NCI-H748 treated with DMSO at 0.1 percent for 48 hours (cell line): ENCODE results near the gene CNOT2.

Experiments
- DNase-seq: peaks from one replicate; lab custom pipeline; 2025; lab: John Stamatoyannopoulos, UW

Gene CNOT2, protein sequence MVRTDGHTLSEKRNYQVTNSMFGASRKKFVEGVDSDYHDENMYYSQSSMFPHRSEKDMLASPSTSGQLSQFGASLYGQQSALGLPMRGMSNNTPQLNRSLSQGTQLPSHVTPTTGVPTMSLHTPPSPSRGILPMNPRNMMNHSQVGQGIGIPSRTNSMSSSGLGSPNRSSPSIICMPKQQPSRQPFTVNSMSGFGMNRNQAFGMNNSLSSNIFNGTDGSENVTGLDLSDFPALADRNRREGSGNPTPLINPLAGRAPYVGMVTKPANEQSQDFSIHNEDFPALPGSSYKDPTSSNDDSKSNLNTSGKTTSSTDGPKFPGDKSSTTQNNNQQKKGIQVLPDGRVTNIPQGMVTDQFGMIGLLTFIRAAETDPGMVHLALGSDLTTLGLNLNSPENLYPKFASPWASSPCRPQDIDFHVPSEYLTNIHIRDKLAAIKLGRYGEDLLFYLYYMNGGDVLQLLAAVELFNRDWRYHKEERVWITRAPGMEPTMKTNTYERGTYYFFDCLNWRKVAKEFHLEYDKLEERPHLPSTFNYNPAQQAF

DNA sequence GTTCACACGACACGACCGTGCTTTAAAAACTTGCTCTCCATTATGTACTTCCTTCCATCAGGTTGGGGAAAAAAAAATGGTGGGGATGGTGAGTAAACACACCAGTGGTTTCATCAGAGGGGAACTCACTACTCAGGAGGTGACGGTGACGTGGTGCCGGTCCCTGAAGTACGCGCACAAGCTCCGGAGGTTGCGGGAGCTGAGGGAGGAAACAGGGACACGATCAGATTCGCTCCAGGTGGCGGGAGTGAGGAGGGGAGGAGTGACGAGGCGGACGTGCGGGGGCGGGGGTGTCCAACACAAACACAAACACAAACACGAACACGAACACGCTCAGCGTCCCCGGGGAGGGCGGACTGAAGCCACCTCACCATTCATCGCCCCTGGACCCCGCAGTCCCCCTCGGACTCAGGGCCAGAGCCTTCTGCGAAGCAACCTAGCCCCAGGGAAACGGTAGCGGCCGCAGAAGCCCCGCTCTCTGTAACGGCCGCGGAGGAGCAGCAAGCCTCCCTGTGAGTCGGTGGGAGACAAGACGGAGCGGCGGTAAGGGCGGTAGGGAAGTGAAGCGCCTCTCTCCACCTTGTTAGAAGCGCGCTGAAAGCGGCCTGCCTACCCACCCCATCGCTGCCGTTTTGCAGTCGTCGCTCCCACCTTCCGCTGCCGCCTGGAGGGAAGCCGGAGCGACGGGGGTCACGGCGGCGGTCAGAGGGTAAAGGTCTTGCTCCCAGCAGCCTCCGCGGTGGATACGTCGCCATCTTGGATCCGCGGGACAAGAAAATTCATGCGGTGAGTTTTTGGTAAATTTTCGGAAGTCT lies at the start of gene CNOT2:
Gene CNOT2, plus strand, starts transcription at position 739 of the 815 bp plus-strand sequence. CDS start 34,794 bp downstream, outside the sequence.
- DNase-seq: peak; percentile 84

DNA sequence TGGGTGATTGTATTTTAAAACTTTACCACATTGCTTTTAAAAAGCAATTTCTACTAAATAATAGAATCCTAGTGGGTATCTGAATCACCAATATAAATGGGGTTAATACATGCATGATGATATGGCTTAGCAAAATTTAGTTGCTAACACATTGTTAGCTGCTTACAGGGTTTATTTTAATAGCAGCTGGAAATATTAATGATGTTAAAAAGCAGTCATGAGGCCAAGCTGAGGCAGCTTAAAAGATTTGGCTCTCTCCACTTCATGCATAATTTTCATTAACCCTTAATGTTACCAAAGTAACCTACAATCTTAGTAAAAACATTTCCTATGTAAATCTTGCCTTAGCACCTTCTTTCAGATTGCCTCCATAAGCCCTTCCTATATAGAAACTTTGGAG lies 49.2 kb upstream of the CNOT2 start:
- no peak for DNase-seq

DNA sequence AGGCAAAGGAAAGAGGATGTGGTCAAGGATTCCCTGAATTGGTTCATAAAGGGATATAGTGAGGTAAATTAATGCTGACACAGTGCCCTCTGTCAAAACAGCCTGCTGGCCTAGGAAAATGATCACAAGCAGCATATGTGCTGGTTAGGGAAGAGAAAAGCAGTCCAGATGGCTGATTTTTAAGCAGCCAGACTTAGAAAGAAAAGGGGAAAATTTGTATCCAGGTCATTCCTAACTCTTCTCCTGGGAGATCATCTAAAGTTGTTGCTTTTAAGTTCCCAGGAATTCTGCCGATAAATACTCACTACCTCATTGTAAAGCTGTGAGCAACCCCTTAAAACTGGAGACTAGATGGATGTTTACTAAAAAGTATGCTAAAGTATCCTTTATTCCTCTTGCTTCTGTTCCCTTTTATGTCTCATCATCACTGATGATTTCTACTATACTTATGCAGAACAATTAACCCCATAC lies 46.4 kb upstream of the CNOT2 start:
- no peak for DNase-seq

DNA sequence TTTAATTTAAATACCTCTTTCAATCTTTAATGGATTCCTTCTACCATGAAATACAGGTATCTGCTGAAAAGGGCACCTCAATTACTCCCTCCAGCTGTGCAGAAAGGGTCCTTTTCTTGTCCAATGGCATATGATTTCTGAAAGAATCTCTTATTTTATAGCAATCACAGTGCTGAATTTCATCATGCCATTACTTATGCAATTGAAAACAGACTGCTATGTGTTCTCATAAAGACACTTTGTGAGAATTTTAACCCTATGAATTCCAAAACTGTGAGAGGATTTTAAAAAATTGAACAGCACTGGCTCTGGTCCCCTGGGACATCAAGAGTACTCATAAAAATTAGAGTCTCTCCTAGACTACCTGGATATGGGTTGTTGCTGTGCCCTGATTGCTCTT lies 45.9 kb upstream of the CNOT2 start:
- no peak for DNase-seq

DNA sequence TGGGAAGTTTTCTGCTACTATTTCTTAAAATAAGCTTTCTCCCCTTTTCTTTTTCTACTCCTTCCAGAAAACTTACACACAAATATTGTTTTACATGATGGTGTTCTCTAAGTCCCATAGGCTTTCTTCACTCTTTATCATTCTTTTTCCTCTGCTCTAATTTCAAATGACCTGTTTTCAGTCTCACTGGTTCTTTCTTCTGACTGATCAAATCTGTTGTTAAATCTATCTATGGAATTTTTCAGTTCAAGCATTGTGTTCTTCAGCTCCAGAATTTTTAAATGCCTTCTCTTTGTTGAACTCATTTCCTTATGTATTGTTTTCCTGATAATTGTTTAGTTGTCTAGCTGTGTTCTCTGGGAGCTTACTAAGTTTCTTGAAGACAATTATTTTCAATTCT lies 29.5 kb upstream of the CNOT2 start:
- no peak for DNase-seq

DNA sequence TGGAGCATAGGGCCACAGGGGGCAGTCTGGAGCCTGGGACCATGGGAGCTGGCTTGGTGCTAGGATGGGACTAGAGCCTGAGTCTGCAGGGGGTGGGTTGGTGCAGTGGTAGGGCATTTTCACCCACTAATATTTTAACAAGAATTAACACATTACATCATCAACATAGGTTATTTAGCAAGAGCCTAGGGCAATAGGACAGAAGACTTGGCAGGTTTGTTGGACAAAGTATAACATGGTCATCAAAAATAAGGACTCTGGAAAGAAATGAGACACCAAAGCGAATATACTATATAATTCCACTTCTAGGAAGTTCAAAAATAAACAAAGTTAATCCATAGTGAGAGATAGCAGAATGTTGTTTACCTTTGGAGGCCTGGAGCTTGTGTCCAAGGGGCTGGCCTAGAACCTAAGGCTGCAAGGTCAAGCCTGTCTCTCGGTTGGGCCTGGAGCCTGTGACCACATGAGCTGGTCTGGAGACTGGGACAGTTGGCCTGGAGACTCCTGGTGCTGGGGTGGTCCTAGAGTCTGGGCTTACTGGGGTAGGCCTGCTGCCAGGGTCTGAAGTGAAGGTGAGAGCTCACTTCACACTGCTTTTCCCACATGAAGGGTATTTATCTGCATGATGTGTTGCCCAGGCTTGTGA lies 28.1 kb upstream of the CNOT2 start:
- DNase-seq: no peak

DNA sequence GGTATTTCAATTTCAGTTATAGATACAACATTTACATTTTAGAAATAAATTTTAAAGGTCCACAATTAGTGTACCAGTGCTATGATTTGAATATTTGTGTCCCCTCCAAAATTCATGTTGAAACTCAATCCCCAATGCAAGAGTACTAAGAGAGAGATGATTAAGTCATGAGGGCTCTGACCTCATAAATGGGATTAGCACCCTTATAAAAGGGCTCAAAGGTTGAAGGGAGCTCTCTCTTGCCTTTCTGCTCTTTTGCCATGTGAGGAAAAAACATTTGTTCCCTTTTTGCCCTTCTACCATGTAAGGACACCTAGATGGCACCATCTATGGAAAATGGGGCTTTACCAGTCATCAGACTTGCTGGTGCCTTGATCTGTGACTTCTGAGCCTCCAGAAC lies 25.8 kb upstream of the CNOT2 start:
- no peak for DNase-seq

DNA sequence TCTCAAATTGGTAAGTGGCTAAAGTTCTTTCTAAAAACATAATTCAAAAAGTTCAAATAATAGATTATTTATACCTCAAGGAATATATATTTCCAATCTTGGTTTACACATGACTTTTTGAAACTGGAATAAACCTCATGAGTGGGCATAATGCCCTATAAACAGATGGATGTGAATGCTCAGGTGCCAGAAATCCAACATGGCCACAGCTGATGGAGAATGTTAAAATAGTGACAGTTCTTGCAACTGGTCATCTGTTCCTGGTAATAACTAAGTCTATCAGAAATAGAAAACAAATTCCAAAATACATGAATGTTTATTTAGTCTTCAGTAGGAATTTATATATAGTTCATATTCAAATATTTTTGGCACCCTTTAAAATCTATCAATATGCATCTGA lies 21.6 kb upstream of the CNOT2 start:
- no peak for DNase-seq

DNA sequence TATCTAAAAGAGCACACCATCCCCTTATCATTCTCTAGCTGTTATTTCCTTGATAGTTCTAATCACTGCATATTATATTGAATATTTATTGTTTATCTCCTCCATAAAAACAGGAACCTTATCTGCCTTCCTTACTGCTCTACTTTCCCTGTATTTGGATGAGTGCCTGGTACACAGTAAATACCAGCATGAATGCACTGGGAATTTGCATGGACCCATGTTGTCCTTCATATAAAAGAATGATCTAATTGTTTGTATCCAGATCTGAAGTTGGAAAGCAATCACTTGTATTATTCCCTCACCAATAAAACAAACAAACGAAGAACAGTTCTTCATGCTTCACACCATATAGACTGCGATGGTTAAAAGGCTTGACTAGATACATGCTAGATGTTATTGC lies 15.3 kb upstream of the CNOT2 start:
- no peak for DNase-seq

DNA sequence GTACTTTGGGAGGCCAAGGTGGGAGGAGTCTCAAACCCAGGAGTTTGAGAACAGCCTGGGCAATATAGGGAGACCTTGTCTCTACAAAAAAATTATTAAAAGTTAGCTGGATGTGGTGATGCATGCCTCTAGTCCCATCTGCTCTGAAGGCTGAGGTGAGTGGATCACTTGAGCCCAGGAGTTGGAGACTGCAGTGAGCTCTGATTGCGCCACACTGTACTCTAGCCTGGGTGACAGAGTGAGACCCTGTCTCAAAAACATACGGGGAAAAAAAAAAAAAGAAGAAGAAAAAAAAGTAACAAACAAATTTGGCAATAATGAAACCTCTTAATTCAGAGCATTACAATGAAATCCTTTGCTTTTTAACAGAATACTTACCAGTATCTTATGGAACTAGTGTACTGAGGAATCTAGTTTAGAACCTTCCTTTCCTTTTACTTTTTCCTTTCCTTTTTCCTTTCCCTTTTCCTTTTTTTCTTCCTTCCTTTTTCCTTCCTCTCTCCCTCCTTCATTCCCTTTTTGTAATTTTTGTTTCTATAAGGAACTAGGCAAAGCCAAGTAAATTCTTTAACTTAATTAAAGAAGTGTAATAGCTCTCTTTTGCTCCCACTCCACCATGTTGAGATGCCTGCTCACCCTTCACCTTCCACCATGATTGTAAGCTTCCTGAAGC lies 12.2 kb upstream of the CNOT2 start:
- DNase-seq: no peak

DNA sequence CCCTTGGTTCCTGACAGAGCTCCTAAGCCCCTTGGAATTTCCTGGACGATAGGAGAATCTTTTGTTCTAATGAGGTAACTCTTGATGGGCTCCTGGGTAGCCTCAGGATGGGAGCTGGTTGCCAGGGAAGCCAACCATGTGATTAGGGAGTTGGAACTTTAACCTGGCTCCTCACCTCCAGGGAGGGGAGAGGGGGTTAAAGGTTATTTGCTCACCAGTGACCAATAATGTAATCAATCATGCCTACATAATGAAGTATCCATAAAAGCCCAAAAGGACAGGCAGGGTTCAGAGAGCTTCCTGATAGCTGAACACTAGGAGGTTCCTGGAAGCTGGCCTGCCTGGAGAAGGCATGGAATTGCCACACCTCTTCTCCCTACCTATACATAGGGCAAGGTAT lies 6.2 kb upstream of the CNOT2 start:
- no peak for DNase-seq

DNA sequence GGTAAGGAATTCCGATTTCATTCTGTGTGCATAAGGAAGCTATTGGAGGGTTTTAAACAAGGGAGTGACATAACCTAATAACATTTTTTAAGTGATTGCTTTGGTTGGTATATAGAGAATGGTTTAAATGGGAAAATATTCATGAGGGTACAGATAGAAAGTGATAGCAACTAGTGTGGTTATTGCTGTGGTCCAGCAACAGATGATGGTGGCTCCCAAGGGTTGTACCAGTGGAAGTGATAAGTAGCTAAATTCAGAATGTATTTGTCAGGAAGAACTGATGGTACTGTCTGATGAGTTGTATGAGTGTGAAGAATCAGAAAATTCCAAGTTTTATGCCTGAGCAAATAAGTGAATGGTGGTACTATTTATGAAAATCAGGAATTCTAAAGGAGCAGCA lies 2.6 kb upstream of the CNOT2 start:
- DNase-seq: no peak

DNA sequence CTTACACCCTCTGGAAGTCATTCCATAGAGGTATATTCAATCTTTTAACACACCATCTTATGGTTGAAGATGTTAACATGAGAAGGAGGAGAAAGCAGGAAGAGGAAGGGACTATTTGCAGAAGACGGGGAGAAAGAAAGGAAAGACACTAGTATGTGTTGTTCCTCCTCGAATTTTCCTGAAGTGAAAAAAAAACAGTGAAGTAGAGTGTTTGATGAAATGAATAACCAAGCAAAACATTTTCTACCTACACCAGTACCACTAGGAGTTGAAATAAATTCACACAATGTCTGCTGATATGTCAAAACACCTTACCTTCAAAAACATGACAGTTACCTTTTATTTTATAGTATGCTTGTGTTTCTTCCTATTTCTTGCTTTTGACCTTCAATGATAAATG lies 1.4 kb upstream of the CNOT2 start:
- DNase-seq: no peak

DNA sequence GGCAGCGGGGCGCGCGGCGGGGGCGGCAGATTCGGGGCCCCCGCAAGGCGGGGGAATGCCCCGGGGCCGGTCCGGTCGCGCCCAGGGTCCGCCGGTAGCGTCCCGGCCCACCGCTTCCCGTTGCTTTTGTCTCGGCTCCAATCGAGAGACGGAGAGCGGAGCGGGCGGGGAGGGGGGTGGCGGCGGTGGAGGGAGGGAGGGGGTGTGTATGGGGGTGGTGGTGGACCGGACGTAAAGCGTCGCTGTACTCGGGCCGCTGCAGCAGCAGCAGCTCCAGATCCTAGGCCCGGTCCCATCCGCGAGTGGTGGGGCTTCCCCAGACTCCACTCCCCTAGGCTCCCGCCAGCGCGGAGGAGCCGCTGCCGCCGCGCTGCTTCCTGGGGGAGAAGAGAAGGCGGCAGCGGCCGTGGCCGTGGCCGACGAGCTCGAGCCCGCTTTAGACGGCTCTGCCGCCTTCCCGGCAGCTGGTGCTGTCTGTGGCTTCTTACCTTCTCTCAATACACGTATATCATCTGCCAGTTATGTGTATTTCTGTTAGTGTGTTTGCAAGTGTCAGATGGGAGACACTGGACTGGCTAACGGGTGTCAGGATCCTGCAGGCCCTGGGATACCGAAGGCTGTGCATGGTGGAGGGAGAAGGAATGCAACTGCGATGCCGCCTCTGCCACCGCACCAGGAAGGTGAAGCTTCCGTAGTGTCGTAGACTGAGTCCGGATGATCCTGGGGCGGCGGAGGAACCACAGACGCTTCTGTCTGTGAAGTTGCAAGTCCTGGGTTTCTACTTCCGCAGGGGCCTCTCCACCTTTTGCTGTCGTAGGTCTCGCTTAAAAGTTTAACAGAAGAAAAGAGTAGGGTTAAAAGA lies 508 bp downstream of the CNOT2 start:
- DNase-seq: peak; percentile 53

DNA sequence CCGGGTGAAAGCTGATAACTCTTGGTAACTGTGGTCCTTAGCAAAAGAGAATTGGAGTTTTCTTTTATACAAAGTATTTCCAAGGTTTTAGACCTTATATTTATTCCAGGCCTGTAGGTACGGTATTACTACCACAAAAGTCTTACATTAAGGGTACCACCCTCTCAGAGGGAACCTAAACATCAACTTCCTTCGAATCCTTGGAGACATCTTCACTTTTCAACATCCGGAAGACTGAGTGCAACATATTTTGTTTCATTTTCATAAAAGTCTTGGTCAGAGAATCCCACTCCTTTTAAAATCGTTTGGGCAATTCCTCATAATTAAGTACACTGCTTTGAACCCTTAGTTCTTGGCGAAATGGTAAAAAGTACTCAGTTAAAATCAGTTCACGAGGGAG lies 1.2 kb downstream of the CNOT2 start:
- no peak for DNase-seq

DNA sequence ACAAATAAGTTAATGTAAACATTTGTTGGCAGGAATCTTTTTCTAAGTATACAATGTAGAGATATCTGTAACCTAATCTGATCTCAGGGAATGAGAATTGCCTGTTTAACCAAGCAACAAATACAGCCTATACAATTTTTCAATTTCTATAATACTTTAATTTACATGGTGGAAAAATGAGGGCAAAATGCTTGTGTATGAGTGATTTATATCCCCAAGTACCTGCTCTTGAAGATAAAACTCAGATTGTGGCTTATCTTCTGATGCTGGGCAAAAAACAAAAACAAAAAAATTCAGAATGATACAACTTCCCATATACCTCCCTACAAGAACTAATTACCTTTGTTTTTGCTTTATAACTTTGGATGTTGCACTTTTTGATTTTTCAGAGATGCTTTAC lies 2.2 kb downstream of the CNOT2 start:
- no peak for DNase-seq

DNA sequence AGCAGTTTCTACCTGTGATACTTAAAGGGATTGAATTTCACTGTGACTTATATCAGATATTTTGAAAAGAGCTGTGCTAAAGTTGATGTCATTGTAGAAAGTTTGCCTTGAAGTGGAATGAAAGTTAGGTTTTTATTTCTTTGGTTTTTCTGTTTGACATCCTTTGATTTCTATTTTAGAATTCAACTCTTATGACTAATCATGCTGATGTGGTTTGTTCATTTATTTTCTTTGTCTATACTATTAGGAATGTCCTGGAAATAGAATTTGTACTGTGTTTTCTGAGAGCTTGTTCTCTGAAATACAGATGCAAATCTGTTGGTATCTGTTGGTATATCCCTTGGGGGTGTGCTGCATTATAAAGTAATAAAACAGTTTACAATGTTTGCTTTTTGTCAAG lies 3.3 kb downstream of the CNOT2 start:
- DNase-seq: no peak

DNA sequence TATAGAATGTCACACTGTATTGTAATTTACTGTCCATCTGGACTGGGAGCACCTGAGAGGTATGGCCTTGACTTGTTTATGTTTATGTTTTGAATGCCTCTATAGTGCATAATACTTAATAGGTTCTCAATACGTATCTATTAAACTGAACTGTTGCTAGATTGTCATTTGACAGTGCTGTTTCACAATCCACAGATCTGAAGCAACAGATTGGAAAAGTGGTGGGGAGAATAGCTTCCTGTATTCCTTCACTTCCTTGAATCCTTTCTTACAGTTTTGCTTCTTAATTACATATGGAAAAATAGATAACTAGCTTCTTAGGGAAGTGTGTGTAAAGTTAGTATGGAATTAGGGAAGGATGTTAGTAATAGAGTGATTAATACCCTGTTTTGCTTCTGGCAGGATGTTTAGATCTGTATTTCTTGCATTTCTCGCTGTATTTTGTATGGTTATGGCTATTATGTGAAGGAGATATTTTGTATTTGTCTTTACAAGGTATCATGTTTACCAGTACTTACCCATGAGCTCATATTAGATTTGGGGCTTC lies 4.5 kb downstream of the CNOT2 start:
- no peak for DNase-seq

DNA sequence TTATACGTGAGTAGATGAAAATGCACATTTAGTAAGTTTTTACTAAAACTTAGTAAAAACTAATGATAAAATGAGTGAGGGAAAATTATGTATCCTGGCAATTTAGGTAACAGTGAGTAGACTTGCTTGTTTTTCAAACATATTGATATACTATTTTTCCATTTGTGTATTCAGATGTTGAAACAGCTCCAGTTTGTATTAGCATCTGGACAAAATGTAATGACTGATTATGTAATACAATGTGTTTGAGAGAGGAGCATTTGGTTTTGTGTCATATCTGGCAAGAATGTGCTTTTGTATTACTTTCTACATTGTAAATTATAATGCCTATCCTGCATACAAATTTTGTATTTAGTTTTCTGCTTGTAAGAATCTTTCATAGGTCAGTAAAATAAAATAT lies 5.6 kb downstream of the CNOT2 start:
- DNase-seq: no peak

DNA sequence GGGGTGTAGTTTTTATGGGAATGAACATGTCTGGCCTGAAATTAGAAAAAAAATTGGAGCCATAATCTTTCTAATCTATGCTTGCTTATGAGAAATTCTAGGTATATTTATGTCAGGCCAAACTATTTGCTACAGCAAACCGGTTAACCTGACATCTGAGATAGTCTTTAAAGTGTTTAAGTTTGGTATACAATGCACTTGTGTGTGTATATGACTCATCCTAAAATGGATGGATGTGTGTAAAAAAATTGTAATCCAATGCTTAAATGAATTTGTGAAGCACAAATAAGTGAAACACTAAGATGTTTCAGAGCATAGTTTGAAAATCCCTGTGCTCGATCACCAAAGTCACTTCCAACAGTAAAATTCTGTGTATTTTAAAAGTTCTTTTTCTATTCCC lies 6.7 kb downstream of the CNOT2 start:
- DNase-seq: no peak

DNA sequence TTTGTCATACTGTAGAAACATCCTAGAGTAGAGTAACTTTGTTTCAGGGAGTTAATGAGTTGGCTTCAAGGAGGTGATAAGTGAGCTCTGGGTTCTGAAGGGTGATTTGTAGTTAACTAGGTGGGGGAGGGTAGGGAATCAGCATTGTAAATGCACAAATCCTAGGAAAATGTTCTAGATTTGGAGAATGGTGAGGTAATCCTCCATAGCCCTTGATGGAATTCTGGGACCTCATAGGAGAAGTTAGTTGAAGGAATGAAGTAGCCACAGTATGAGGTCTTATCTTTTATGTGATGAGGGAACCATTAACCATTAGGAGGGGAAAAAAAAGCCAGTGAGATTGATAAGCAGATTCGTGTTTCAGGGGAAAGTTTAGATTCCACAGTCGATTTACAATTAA lies 8.0 kb downstream of the CNOT2 start:
- DNase-seq: no peak
